HCT116 (cell line): ENCODE results near the gene PLD1.

Experiments used
- CTCF ChIP-seq, 3 experiments: fragments of 200-600 bp in 1 of 3; sonication (generic) in 1 of 3; IDR thresholded peaks in 2 of 3; conservative IDR thresholded peaks in 1 of 3; 2 replicates each; pipeline ENCODE4 v1.5.1; 2012 to 2017; ENCODE audit warnings: low read depth in 2 of 3, low read length in 2 of 3, antibody characterized with exemption in 1 of 3, borderline replicate concordance in 1 of 3, control low read depth in 1 of 3, mild to moderate bottlenecking in 1 of 3, mixed read lengths in 1 of 3, mixed run types in 1 of 3, moderate library complexity in 1 of 3; ENCODE audit not compliant: insufficient read depth in 1 of 3
- EGR1 ChIP-seq: IDR thresholded peaks from 2 replicates; pipeline ENCODE4 v1.6.1; 2012; ENCODE audit warnings: low read depth
- POLR2AphosphoS5 ChIP-seq: IDR thresholded peaks from 2 replicates; pipeline ENCODE4 v1.6.1; 2011; ENCODE audit warnings: mild to moderate bottlenecking, low read depth, low read length, moderate library complexity
- RAD21 ChIP-seq: IDR thresholded peaks from 2 replicates; pipeline ENCODE4 v1.6.1; 2012; ENCODE audit warnings: low read depth, mild to moderate bottlenecking
- REST ChIP-seq: IDR thresholded peaks from 2 replicates; pipeline ENCODE4 v1.6.1; 2012; ENCODE audit warnings: low read depth

GRCh38 chr3:171838218-171838720 is 28.0 kb upstream of the PLD1 start:
- no peak for TF ChIP-seq CTCF (IDR thresholded peaks at IDR 0.05 in 2 of 3, conservative IDR thresholded peaks at IDR 0.05 in 1 of 3; ENCODE audit: borderline replicate concordance in 1 of 3, insufficient read depth in 1 of 3, low read depth in 2 of 3, low read length in 2 of 3)
- no peak for TF ChIP-seq REST
- no peak for TF ChIP-seq EGR1
- no peak for TF ChIP-seq POLR2AphosphoS5
- no peak for TF ChIP-seq RAD21
